HepG2 (cell line): ENCODE results near the gene ITGB1.

Experiments used
- ARID4A ChIP-seq: sonication (generic); formaldehyde crosslinking; IDR thresholded peaks from 2 replicates; pipeline ENCODE4 v1.5.0; 2020; ENCODE audit warnings: mild to moderate bottlenecking, missing genetic modification reagents, borderline replicate concordance
- CTCF ChIP-seq: sonication (generic); formaldehyde crosslinking; IDR thresholded peaks from 2 replicates; pipeline ENCODE4 v1.5.0; 2020; ENCODE audit warnings: mild to moderate bottlenecking, missing genetic modification reagents, moderate library complexity
- GLMP ChIP-seq: sonication (generic); formaldehyde crosslinking; IDR thresholded peaks from 2 replicates; pipeline ENCODE4 v1.9.0; 2021; ENCODE audit warnings: missing genetic modification reagents, mild to moderate bottlenecking, borderline replicate concordance
- HMGXB4 ChIP-seq, 2 experiments: sonication (generic) in 1 of 2; formaldehyde crosslinking in 1 of 2; IDR thresholded peaks; 2 replicates each; pipeline versions ENCODE4 v1.4.0 to v1.6.1; 2018 to 2020; ENCODE audit warnings: missing genetic modification reagents in 2 of 2, borderline replicate concordance in 1 of 2, low read depth in 1 of 2, mild to moderate bottlenecking in 1 of 2, missing biosample characterization in 1 of 2
- RNF219 ChIP-seq: sonication (generic); formaldehyde crosslinking; IDR thresholded peaks from 2 replicates; pipeline ENCODE4 v1.5.0; 2020; ENCODE audit warnings: mild to moderate bottlenecking, missing genetic modification reagents
- ZBTB49 ChIP-seq: sonication (generic); formaldehyde crosslinking; IDR thresholded peaks from 2 replicates; pipeline ENCODE4 v1.4.0; 2020; ENCODE audit warnings: missing genetic modification reagents, borderline replicate concordance
- ZNF207 ChIP-seq: fragments of 450-650 bp; IDR thresholded peaks from 2 replicates; pipeline ENCODE4 v1.6.1; 2016; ENCODE audit warnings: antibody characterized with exemption, borderline replicate concordance
- ZNF382 ChIP-seq: sonication (generic); formaldehyde crosslinking; IDR thresholded peaks from 2 replicates; pipeline ENCODE4 v1.5.0; 2020; ENCODE audit warnings: missing genetic modification reagents, mild to moderate bottlenecking, borderline replicate concordance

- no peak for TF ChIP-seq GLMP
- TF ChIP-seq ZNF382: no peak
- TF ChIP-seq ZNF207: no peak
- no peak for TF ChIP-seq RNF219 (CRISPR knock-in tag)
- no peak for TF ChIP-seq ZBTB49
- no peak for TF ChIP-seq CTCF (CRISPR knock-in tag)
- no peak for TF ChIP-seq ARID4A (CRISPR knock-in tag)
- TF ChIP-seq HMGXB4 (CRISPR knock-in tag; IDR thresholded peaks at IDR 0.05; ENCODE audit: borderline replicate concordance in 1 of 2, low read depth in 1 of 2): no peak
These were observed 26.1 kb upstream of the ITGB1 start for GRCh38 chr10:32984003-32984600.
